ENCODE data around the gene DMRT2.

The DMRT2 gene

DNA sequence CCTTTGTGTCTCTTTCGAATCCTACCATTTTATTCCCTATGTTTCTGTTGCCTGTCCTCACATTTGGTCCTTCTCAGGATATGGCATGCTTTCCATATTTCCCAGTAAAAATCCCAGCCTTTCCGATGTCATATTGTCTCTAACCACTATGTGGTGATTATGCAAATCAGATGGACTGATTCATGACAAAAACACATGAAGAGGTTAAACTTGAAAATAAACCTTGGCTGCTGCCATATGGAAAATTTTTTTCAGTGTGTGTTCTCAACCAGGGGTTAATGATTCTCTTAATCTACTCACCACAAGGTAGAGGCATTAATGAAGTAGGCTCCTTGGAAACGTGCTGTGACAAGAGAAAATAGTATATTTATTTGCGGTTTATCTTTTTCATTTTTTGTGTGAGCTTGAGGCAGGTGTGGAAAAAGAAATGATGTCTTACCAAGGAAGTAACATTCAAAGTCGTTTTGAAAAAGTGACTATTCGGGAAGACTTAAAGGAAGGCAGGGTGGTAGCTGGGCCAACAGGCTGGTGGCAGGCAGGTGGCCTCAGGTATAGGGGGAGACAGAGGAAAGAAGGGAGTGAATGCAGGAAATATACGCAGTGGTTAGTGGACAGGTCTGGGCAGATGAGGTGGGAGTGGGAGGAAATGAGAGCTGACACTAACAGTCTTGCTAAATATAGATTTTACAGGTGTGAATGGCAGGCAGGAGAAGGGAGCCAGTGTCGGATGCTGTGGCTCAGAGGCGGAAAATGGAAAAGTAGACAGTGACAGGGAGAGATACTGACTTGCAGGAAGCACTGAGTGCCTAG lies 46.2 kb downstream of the DMRT2 start:
- DNase-seq, result no peak

DNA sequence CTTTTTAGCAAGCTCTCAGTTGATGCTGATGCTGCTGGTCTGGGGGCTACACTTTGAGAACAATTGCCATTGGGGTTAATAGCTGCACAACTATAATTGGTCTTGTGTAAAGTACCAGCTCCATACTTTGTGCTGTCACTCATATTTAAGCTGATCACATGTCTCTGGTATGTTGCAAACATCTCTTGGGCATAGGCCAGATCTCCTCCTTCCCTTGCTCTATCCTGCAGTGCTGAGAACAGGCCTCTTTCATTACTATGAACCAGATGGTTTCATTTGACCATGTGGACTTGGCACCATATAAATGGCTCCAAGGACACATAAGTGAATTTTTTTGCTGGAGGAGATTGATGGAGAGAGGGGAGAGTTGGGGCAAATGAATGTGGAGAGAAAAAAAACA lies 48.4 kb downstream of the DMRT2 start:
- no peak for DNase-seq

DNA sequence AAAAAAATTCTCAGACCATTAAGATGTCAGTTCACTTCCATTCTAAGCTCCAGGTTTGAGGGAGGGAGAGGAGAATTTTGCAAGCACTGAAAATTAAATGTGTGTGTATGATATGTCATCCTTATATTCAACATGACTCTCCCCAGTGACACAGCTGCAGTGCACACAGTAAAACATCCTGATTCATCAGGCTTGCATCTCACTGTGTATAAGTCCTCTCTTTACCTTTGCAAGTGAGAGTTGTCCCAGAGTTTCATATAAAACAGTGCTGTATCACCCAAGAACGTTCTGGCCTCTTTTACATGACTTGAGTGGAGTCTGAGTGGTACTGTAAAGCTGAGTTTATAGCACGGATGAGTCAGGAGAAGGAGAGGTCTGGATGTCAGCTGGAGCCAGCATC lies 50.0 kb downstream of the DMRT2 start:
- no peak for DNase-seq

DNA sequence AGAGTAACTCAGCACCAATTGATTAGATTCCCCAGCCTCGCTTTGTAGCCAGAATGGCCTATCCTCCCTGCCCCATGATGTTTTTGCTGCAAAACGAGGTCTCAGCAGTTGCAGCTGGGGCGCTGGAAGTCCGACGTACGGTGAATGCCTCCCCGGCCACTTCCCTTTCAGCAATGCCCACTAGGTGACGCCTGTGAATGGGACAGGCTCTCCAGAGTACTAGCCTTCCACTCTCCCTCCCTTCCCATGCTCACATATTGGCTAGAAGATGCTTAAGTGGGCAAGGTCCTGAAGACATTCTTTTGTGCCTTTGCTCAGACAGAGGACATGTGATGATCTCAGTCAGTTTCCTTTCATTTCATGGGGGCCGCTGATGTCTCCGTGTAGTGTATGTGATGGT lies 50.8 kb downstream of the DMRT2 start:
- DNase-seq, result peak; percentile 36

DNA sequence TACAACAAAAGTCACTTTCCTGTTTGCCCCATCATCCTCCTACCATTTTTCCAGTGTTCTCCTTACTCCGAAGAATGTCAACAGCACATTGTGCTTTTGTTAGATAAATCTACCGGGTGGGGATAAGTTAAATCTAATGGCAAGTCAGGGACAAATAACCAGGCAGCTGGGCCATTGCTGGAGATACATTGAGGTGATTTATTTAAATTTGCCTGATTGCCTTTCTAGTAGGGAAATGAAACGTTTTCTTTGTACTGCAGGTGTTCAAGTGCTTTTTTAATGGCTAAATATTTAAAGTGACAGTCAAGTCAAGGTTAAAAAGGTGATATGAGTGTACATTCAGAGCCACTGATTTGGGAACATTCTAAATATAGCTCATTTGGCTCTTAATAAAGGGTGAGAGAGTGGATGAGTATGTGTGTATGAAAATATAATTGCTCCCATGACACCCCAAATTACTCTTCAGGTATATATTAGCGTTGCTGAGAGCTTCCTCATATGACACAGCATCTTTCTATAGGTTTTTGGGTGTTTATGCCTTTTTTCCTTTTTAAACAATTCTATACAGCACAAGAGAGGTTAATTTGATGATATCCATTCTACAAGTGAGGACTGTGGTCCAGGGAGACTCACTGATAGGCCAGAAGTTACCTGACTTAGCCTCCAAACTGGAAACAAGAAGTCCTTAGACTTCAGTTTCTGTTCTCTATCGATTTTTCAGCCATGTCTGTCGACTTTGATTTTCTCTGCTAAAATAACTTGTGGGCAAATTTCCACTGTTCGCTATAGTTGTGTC lies 51.9 kb downstream of the DMRT2 start:
- no peak for DNase-seq

DNA sequence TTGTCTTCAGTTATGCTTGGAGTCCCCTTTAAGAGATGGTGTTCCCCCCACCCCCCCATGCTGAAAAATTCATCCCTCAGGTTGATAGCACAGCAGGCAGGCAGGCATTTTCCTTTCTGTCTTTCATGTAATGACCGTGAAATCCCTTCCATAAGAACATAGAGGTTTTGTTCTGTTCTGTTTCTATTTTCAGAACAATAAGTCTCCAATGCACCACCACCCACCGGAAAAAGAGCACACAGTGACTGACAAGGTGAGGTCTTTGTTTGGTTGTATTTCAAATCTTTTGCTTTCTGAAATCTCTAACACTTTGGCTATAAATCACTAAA lies 52.4 kb downstream of the DMRT2 start:
- DNase-seq, result no peak

Measured in fibroblast of skin of right biceps (primary cell).